Medulla oblongata (tissue), 1 donor: ENCODE results near the gene TTC16.

Experiments used
- DNase-seq: peaks from one replicate; pipeline ENCODE4 v3.0.0-alpha.2; 2015; ENCODE audit errors: extremely low spot score

Gene TTC16

DNA sequence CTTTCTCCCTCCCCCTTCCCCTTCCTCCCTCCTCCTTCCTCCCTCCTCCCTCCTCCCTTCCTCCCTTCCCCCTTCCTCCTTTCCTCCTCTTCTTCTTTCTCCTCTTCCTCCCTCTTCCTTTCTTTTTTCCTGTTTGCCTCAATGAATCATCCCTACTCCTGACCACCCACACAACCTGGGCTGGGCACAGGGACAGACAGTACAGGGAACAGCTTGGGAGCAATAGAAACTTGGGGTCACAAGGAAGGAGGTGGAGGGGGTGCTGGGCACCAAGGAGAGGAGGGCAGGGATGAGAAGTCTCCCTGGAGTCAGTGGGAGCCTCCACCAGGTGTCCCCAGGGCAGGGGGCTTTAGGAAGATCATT, 5.0 kb downstream of the TTC16 start:
- no peak for DNase-seq

DNA sequence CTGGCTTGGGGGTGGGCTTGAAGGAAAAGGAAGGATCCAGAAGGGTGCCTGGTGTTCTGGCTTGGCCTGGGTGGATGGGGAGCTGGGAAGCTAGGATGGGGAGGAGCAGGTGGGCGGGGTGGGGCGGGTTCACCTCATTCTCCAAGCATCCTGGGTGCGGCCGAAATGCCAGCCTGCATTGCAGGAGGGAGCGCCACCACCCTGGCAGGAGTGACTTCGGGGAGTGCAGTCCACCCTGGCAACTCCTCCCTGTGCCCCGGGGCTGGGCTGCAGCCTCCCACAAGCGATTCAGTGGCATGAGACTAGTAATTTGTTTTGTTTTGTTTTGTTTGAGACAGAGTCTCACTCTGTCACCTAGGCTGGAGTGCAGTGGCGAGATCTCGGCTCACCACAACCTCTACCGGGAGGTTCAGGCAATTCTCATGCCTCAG, 5.5 kb downstream of the TTC16 start:
- no peak for DNase-seq

DNA sequence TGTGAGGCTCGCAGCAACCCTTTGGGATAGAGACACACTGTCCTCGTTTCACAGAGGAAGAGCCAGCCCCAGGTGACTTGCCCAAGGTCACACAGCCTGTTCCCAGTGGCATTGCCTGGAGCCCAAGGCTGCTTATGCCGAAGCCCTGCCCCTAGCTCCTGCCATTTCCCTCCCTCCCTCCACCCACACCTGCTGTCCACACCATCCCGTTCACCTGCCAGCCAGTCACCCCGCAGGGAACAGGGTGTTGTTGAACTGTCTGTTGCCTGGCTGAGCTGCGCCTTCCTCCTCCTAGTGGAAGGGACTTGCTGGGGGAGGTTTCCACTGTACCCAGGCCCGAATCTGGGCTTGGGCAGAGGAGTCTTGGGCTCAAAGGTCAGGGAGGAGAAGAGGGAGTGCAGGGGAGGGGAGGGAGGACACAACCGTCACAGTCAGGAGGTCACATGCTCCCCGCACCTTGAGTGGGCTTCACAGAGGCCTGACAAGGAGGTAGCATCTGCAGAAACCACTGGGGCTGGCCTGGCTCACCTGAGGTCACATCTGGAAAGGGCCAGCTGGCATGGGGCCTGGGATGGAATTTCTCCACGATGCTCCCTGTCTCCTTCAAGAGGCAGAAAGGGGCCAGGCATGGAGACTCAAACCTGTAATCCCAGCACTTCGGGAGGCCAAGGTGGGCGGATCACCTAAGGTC, 6.3 kb downstream of the TTC16 start:
- DNase-seq = no peak

DNA sequence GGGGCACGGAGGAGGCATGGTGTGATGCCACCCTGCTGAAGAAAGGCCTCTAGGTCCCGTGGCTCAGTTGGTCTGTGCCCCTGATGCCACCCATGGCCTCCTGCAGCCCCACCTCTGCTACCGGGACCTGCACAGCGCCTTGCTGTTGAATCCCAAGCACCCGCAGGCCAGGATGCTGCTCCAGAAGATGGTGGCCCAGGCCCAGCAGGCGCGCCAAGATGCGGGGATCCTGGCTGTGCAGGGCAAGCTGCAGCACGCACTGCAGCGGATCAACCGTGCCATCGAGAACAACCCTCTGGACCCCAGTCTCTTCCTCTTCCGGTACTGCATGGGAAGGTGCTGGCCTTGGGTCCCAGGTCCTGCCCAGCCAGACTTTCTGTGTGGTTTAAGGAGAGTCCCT, 7.1 kb downstream of the TTC16 start:
- DNase-seq = no peak

DNA sequence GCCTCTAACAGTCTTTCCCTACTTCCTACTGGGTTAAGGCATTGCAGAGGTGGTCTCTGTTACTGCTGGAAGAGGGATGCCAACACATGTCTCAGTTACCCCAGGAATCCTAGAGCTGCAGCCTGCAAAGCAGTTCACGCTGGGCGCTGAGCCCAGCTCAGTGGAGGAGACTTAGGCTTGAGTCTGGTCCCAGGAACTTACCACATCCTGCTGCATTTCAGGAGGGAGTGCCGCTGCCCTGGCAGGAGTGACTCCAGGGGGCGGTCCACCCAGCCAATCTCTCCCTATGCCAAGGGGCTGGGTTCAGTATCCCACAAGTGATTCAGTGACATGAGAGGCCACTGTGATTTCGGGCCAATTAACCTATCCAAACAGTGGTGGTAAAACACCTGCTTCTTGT, 7.6 kb downstream of the TTC16 start:
- DNase-seq = peak; percentile 39

DNA sequence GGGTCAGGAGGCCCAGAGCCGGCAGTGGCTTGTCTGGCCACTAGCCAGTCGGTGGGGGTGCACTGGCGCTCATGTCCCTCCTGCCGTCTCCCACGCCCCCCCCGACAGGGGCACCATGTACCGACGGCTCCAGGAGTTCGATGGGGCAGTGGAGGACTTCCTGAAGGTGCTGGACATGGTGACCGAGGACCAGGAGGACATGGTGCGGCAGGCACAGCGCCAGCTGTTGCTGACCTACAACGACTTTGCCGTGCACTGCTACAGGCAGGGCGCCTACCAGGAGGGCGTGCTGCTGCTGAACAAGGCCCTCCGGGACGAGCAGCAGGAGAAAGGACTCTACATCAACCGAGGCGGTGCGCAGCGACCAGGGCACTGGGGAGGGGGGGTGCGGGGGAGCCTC, 8.1 kb downstream of the TTC16 start:
- DNase-seq = no peak

DNA sequence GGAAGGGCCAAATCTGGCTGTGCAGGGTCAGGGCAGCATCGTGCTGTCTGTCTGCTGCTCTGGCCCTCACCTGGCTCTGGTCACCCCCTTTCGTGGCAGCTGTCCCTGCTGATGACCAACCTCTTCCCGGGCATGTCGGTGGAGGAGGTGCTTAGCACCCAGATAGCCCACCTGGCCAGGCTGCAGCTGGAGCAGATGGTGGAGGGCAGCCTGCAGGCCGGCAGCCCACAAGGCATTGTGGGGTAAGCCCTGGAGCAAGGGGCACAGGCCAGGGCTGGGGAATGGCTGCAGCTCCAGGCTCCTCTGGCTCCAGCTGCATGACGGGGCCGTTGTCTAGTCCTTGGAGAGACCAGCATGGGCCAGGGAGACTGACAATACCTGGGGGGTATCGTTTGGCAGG, 11.0 kb downstream of the TTC16 start:
- no peak for DNase-seq

DNA sequence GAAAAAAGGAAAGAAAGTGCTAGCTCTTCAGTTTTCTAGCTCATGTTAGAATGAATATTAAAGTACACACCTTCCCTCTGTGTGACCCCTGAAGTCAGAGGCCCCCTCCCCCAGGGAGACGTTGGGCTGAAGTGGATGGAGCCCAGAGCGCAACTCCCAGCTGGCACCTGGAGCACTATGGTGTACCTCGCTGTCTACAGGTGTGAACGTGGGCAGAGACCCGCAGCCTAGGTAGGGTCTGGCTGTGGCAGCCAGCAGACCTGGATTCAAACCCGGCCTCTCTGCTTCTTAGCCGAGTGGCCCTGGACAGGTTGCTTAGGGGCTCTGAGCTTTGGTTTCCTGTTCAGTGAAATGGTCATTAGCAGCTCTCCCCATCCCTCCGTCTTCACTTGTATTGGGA, 12.9 kb downstream of the TTC16 start:
- no peak for DNase-seq

DNA sequence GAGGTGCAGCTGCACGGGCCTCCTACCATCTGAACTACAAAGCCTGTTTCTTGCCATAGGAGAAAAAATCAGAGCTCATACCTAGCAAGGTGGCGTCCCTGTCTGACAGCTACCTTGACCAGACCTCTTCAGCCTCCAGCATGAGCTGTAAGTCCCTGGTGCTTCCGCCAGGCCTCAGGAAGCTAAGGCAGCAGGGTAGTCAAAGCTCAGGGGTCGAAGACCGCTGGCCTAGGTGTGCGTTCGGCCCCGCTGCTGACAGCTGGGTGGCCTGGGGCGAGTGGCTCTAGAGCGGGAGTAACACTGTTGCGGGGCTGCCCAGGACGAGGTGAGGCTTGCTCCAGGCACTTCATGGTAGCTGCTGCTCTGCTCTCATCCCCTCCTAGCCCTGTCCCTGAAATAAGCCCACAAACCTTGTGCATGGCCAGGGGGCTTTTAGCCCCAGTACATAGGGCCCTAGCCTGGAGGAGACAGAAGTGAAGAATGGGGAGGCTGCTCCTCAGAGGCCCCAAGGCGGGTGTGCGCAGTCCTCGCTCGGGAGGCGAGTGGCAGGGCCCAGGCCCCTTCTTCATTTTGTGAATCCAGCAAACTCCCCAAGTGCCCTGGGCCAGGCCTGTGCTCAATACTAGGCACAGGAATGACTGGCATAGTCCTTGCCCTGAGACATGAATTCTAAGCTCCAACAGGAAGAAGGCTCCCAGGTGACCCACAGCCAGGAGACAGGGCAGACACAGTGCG, 13.8 kb downstream of the TTC16 start:
- no peak for DNase-seq

DNA sequence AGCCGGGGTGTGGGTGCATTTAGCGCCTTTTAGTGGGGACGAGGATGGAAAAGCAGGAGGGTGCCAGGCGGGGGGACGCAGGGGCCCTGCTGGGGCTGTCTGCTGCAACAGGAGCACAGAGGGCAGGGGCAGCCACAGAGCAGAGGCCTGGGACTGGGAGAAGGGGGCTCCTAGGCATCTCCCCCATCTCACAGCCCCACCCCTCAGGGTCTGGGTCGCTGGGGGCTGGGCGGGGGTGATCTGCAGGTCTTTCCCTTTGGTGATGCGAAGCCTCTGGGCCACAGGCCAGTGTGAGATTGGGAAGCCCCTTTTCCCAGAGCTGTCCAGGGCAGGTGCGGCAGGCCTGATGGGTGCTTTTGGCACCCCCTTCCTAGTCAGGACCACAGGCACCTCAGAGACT, 14.4 kb downstream of the TTC16 start:
- no peak for DNase-seq

DNA sequence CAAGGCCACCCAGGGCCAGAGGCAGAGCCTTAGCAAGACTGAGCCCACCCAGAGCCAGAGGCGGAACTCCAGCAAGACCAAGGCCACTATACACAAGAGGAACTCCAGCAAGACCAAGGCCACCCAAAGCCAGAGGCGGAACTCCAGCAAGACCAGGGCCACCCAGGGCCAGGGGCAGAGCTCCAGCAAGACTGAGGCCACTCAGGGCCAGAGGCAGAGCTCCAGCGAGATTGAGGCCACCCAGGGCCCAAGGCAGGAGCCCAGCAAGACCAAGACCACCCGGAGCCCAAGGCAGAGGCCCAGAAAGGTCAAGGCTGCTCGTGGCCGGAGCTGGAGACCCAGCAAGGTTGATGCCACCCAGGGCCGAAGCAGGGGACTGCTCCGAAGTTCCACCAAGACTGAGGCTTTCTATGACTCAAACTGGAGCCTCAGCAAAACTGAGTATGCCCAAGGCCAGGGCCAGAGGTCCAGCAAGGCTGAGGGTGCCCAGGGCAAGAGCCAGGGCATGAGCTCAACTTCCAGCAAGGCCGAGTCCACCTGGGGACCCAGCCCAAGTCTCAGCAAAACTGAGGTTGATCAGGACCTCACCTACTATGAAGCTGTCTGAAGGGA, 15.0 kb downstream of the TTC16 start:
- no peak for DNase-seq

DNA sequence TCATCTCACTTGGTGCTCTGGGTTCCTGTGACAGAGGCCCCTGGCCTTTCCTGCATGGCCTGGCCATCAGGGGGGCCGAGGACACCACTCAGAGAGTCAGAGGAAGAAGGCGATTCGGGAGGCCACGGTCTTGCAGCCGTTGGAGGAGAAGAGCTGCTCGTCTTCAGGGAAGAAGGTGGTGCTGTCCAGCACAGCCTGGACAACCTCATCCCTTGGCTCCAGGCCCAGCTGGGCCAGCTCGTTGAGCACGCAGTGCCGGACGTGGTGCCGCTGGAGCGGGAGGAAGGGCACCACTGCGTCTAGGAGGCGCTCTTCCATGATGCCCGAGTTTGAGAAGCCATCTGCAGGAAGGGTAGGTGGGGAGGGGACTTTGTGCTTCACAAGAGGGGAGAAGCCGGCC, 16.1 kb downstream of the TTC16 start:
- DNase-seq = no peak

DNA sequence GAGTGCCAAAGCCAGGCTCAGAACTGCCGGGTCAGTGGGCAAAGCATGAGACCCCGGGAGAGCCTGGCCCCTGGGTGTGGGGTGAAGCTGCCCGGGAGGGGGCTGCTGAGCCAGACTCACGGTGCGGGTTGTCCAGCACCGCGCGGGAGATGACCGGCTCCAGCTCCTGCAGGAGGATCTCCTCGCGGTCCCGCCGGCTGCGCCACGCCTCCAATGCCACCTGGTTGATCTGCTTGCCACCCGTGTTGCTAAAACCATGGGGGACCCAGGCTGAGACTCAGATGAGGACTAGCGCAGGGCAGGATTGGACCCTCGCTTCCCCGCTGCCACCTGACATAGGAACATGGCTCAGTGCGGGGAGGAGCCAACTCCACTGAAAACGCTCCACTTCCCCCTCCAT, 16.6 kb downstream of the TTC16 start:
- DNase-seq = no peak

DNA sequence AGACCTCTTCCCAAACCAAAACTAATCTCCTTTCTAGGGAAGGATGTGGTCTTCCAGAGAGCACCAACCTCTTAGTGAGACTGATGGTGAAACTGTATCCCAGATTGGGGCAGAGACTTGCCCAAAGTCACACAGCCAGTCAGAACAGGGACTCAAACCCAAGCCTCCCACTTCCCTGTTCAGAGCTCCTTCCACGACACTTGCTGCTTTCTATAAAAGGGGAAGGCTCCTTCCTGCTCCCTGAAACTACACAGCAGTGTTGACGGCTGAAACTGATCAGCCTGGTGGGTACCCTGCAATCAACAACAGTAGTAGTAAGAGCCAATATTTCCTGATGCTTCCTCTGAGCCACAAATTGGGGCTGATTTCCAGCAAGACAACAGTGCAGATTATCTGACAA, 17.7 kb downstream of the TTC16 start:
- DNase-seq = no peak

DNA sequence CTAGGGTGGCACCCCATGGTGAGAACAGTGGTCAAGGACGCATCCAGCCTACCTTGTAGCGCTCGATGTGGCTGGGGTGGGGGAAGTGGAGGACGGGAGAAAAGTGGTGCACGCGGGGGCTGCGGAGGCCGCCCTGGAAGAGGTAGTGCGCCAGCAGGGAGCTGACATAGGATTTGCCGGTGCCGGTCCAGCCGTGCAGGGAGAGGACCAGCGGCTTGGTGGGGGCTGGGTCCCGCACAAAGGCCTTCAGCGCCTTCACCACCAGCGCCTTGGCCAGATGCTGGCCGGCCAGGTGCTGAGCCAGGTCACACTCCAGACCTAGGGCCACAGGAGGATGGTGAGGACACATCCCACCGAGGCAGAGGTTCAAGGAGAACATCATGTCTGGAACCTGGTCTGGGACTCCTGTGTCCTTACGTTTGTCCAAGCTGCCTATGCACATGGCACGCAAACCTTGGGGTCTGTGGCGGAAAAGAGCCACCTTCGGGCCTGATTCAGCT, 18.4 kb downstream of the TTC16 start:
- no peak for DNase-seq

DNA sequence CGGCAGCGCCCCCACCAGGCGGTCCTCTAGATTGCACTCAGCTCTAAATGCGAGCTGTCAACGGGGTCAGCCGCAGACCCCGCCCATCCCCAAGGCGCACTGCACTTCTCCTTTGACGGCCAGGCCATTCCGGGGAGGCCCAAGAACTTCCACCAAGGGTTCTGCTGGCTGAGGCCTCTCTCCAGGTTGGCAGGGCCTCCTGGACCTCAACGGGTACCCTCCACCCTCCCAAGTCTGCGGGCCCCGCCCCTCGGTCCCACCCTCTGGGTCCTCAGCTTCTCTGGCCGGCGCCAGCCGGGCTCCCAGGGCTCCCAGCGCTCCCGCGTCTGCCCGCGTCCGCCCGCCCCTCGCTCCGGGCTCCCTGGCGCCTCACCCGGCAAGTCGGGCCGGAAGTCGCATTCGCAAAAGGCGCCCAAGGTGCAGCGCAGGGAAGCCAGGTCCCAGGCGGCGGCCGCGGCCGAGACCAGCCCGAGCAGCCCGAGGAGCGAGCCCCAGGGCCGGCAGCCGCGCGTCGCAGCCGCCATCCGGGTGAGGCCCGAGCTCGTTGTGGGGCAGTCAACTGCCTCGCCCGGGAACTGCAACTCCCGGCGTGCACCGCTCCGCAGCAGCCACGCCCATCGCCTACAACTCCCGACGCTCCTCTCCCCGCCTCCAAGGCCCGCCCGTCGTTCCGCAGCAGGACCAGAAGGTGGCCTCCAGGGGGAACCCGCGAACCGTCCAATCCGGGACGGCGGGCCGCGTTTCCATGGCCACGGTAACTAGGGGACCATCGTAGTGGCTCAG, 19.1 kb downstream of the TTC16 start, which contains the start of gene TOR2A:
Gene TOR2A (minus strand): TSS at position 548 of the 783 bp plus-strand sequence. CDS start 24 bp downstream, at position 524.
- DNase-seq = peak; percentile 98

DNA sequence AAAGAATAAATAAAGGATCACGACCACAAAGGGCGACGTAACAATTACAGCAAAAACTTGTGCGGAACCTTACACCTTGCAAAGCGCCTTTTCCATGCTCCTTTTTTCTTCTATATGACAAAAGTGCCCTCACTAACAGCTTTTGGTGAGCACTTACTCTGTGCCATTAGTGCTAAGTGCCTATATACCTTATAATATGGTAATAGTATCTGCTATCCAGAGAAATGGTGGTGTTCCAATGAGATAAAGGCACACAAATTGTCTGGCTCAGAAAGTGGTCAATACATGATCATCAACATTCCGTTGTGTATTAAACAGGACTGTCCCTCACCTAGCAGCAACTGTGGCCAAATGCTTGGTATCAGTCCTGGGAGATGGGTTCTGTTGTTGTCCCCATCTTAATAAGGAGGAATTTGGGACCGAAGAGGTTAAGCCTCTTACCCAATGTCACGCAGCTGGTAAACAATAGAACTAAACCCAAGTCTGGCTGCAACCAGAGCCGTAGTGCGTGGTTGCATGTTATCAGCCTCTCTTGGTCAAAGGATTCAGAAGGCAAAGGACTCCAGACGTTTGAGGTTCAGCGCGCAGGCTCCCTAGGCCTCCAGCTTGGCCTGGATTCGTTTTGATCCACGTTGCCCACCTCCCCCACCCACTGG, 19.8 kb downstream of the TTC16 start:
- no peak for DNase-seq

DNA sequence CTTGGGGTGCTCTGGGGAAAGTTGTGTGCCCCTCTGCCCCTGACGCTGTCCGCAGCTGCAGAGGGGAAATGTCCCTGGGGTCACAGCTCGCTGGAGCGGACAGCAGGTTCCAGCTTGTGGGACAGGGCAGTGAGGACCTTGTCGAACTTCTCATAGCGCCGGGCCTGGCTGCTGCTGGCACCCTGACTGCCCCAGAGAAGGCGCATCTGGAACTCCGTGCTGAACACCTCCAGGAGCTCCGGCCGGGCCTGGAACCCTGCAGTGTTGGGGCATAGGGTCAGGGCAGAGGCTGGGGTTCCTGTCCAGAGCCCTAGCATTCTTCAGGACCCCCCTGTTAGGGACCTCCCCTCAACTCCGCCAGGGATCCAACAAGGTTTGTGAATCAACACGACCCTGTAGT, 22.8 kb downstream of the TTC16 start:
- DNase-seq = no peak

DNA sequence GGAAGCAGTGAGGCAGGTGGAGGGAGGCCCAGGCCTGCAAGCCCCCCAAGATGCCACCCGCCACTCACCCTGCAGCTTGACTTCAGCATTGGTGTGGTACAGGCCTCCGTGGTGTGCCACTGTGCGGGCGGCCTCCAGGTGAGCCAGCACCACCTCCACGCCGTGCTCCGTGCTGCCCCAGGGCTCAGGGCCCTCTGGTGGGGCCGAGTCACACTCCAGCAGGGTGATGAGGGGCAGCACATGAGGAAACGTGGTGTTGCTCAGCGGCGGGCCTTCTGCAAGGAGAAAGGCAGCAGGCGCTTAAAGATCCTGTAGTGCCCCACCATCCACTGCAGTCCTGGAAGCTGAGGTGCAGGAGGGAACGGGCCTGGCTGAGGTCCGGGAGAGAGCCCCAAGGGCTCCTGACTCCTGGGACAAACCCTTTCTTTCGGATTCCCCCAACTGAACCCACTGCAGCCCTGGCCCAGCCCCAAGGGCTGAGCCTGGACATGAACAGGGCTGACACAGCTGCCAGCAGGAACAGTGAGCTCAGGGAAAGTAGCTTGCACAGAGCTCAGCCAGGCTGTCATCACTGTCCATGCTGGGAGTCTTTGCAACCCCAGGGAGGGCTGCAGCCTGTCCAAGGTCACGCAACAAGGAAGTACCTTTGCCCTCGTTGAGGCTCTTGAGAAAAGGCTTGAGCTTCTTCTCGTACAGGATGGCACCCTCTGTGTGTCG, 23.9 kb downstream of the TTC16 start:
- no peak for DNase-seq

DNA sequence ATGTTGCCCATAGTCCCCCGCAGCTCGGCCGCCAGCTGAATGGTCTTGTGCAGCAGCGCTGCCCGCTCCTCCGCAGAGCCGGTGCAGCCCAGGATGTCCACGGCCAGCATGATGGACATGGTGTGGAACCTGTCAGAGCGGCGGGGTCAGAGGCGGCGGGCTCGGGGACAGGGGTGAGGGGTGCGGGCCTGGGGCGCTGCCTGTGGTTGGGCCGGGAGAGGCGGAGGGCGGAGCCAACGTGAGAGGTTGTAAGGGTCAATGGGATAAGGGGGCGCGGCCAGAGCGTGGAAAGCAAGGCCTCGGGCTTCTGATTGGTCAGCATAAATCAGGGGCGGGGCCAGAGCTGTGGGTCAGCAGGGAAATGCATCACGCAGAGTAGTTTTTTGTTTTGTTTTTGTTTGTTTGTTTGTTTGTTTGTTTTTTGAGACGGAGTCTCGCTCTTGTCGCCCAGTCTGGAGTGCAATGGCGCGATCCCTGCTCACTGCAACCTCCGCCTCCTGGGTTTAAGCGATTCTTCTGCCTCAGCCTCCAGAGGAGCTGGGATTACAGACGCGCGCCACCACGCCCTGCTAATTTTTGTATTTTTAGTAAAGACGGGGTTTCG, 26.1 kb downstream of the TTC16 start:
- DNase-seq = peak; percentile 88
